ENCODE measurements around the gene NF2.

The NF2 gene

GRCh38 chr22:29707010-29707409 is 103.6 kb downstream of the NF2 start:
- Histone ChIP-seq H3K27ac (no peak overlapping the region), H3K36me3 (replicated peaks) (no peaks in the 10 kb centered on the region), H3K27me3 (replicated peaks) (no peaks in the 10 kb centered on the region), H3K4me3 (ENCODE audit: low read depth, low read length) (no peak overlapping the region)
- DNase-seq: no peak
- in situ Hi-C loops (cut with HindIII; ENCODE audit: low pct_ligation_motif_present, low sequenced_read_pairs): no loop called here
- no peak for TF ChIP-seq CTCF (IDR thresholded peaks at IDR 0.05; ENCODE audit: low read depth, low read length, missing control alignments)

- H3K27me3 ChIP-seq (replicated peaks): no peaks in the 10 kb centered on the region
- TF ChIP-seq CTCF (IDR thresholded peaks at IDR 0.05; ENCODE audit: low read depth, low read length, missing control alignments): no peak
- no peaks in the 10 kb centered on the region for H3K36me3 ChIP-seq (replicated peaks)
- no peak overlapping the region for H3K4me3 ChIP-seq (ENCODE audit: low read depth, low read length)
- in situ Hi-C loops (cut with HindIII; ENCODE audit: low pct_ligation_motif_present, low sequenced_read_pairs): no loop called here
- no peak for DNase-seq
- no peak overlapping the region for H3K27ac ChIP-seq
Measured at GRCh38 chr22:29707471-29707870, 104.0 kb downstream of the NF2 start.

GRCh38 chr22:29710193-29710592 is 106.8 kb downstream of the NF2 start:
- Histone ChIP-seq H3K4me3 (ENCODE audit: low read depth, low read length) (no peak overlapping the region), H3K27me3 (replicated peaks) (no peaks in the 10 kb centered on the region), H3K36me3 (replicated peaks) (no peaks in the 10 kb centered on the region), H3K27ac (no peak overlapping the region)
- TF ChIP-seq CTCF (IDR thresholded peaks at IDR 0.05; ENCODE audit: low read depth, low read length, missing control alignments): no peak
- no peak for DNase-seq
- in situ Hi-C loops (cut with HindIII; ENCODE audit: low pct_ligation_motif_present, low sequenced_read_pairs): no loop called here

- DNase-seq: no peak
- in situ Hi-C loops (cut with HindIII; ENCODE audit: low pct_ligation_motif_present, low sequenced_read_pairs): no loop called here
- Histone ChIP-seq H3K27me3 (replicated peaks) (no peaks in the 10 kb centered on the region), H3K27ac (no peak overlapping the region), H3K4me3 (ENCODE audit: low read depth, low read length) (no peak overlapping the region), H3K36me3 (replicated peaks) (no peaks in the 10 kb centered on the region)
- TF ChIP-seq CTCF (IDR thresholded peaks at IDR 0.05; ENCODE audit: low read depth, low read length, missing control alignments): no peak
Measured at GRCh38 chr22:29710922-29711593, 107.6 kb downstream of the NF2 start.

- no peak for TF ChIP-seq CTCF (IDR thresholded peaks at IDR 0.05; ENCODE audit: low read depth, low read length, missing control alignments)
- no peak for DNase-seq
- no peaks in the 10 kb centered on the region for H3K36me3 ChIP-seq (replicated peaks)
- H3K27me3 ChIP-seq (replicated peaks): no peaks in the 10 kb centered on the region
- in situ Hi-C loops (cut with HindIII; ENCODE audit: low pct_ligation_motif_present, low sequenced_read_pairs): no loop called here
- H3K27ac ChIP-seq: no peak overlapping the region
- no peak overlapping the region for H3K4me3 ChIP-seq (ENCODE audit: low read depth, low read length)
Measured at GRCh38 chr22:29712119-29712518, 108.7 kb downstream of the NF2 start.

- in situ Hi-C loops (cut with HindIII; ENCODE audit: low pct_ligation_motif_present, low sequenced_read_pairs): no loop called here
- TF ChIP-seq CTCF (IDR thresholded peaks at IDR 0.05; ENCODE audit: low read depth, low read length, missing control alignments): no peak
Measured at GRCh38 chr22:29713156-29713727, 109.8 kb downstream of the NF2 start.

More at GRCh38 chr22:29713156-29713727, 109.8 kb downstream of the NF2 start:
- no peaks in the 10 kb centered on the region for H3K27me3 ChIP-seq (replicated peaks)
- no peaks in the 10 kb centered on the region for H3K36me3 ChIP-seq (replicated peaks)
- no peak for DNase-seq
- no peak overlapping the region for H3K4me3 ChIP-seq (ENCODE audit: low read depth, low read length)
- H3K27ac ChIP-seq: no peak overlapping the region

All from brain microvascular endothelial cell (primary cell).